Effector memory CD4-positive, alpha-beta T cell (primary cell): Measurements from ENCODE around the gene SGTA.

ENCODE experiments used
- DNase-seq, 3 donors: peaks; one replicate each; pipeline ENCODE4 v3.0.0-alpha.2; 2020
- H3K27ac ChIP-seq: 2 replicates; pipeline ENCODE4 v1.7.0; 2013; ENCODE audit warnings: mild to moderate bottlenecking, low read length, moderate library complexity; ENCODE audit not compliant: insufficient read depth, poor library complexity, severe bottlenecking
- H3K27me3 ChIP-seq: replicated peaks from 2 replicates; pipeline ENCODE4 v1.7.0; 2013; ENCODE audit warnings: mild to moderate bottlenecking, low read length; ENCODE audit not compliant: insufficient read depth, control insufficient read depth, poor library complexity, severe bottlenecking
- H3K36me3 ChIP-seq: 2 replicates; pipeline ENCODE4 v1.7.0; 2013; ENCODE audit warnings: mild to moderate bottlenecking, low read length, moderate library complexity; ENCODE audit not compliant: control insufficient read depth, insufficient read depth
- H3K4me1 ChIP-seq: 2 replicates; pipeline ENCODE4 v1.7.0; 2013; ENCODE audit warnings: low read length, mild to moderate bottlenecking; ENCODE audit not compliant: control insufficient read depth, insufficient read depth, poor library complexity, severe bottlenecking
- H3K4me3 ChIP-seq: 2 replicates; pipeline ENCODE4 v1.7.0; 2013; ENCODE audit warnings: low read length, low read depth, mild to moderate bottlenecking; ENCODE audit not compliant: insufficient read depth, poor library complexity, severe bottlenecking
- H3K9me3 ChIP-seq: 2 replicates; pipeline ENCODE4 v1.7.0; 2013; ENCODE audit warnings: mild to moderate bottlenecking, low read length, moderate library complexity; ENCODE audit not compliant: control insufficient read depth

SGTA gene

GRCh38 chr19:2706251-2706650 lies 76.8 kb downstream of the SGTA start:
- no peak for DNase-seq
- Histone ChIP-seq H3K4me1 (peaks cover 7% of the 10 kb centered on the region), H3K4me3 (no peak overlapping the region), H3K36me3 (no peaks in the 10 kb centered on the region), H3K27me3 (no peaks in the 10 kb centered on the region), H3K9me3 (no peaks in the 10 kb centered on the region), H3K27ac (no peak overlapping the region)
